HL-60 (cell line): ENCODE data around the gene PELI1.

Experiments used
- DNase-seq, 2 experiments: peaks; one replicate each; pipeline ENCODE4 v3.0.0-alpha.2; 2010 to 2020; ENCODE audit warnings: low read depth in 1 of 2, low spot score in 1 of 2
- H3K27ac ChIP-seq: fragments of 250-450 bp; sonication (Bioruptor Pico); replicated peaks from 2 replicates; pipeline ENCODE4 v1.5.1; 2020; ENCODE audit warnings: mild to moderate bottlenecking, moderate library complexity
- H3K27me3 ChIP-seq: fragments of 250-450 bp; sonication (Bioruptor Pico); 2 replicates; pipeline ENCODE4 v1.5.1; 2021; ENCODE audit warnings: mild to moderate bottlenecking, moderate library complexity; ENCODE audit not compliant: insufficient read depth, poor library complexity, severe bottlenecking
- H3K4me3 ChIP-seq: replicated peaks from 2 replicates; pipeline ENCODE4 v1.5.1; 2011; ENCODE audit warnings: mild to moderate bottlenecking, control low read depth, low read length; ENCODE audit not compliant: insufficient read depth
- CTCF ChIP-seq: IDR thresholded peaks from one replicate; pipeline ENCODE4 v1.5.1; 2011; ENCODE audit warnings: low read length, control low read depth, inconsistent platforms; ENCODE audit not compliant: insufficient read depth
- GABPA ChIP-seq: IDR thresholded peaks from 2 replicates; pipeline ENCODE4 v1.6.1; 2012; ENCODE audit warnings: low read depth
- POLR2AphosphoS5 ChIP-seq: IDR thresholded peaks from 2 replicates; pipeline ENCODE4 v1.6.1; 2012; ENCODE audit warnings: low read depth
- REST ChIP-seq: IDR thresholded peaks from 2 replicates; pipeline ENCODE4 v1.6.1; 2012; ENCODE audit warnings: low read depth; ENCODE audit not compliant: insufficient replicate concordance
- SPI1 ChIP-seq: IDR thresholded peaks from 2 replicates; pipeline ENCODE4 v1.6.1; 2012; ENCODE audit warnings: low read depth, mild to moderate bottlenecking, borderline replicate concordance

Gene PELI1

GRCh38 chr2:64153811-64154210, 9.6 kb upstream of the PELI1 start:
- Histone ChIP-seq H3K4me3 (no peak overlapping the region), H3K27ac (no peak overlapping the region), H3K27me3 (no peaks in the 10 kb centered on the region)
- TF ChIP-seq CTCF (no peak), POLR2AphosphoS5 (no peak), GABPA (no peak), REST (no peak), SPI1 (no peak)
- DNase-seq, result no peak

GRCh38 chr2:64151476-64151875, 7.3 kb upstream of the PELI1 start:
- TF ChIP-seq POLR2AphosphoS5, result no peak
- TF ChIP-seq GABPA, result no peak
- TF ChIP-seq SPI1, result no peak
- TF ChIP-seq CTCF, result no peak
- TF ChIP-seq REST, result no peak
- Histone ChIP-seq H3K27ac (no peak overlapping the region), H3K27me3 (no peaks in the 10 kb centered on the region), H3K4me3 (no peak overlapping the region)
- no peak for DNase-seq

GRCh38 chr2:64145714-64146113, 1.5 kb upstream of the PELI1 start:
- Histone ChIP-seq H3K27ac (no peak overlapping the region), H3K4me3 (no peak overlapping the region), H3K27me3 (no peaks in the 10 kb centered on the region)
- DNase-seq, result no peak
- TF ChIP-seq REST, result no peak
- no peak for TF ChIP-seq SPI1
- no peak for TF ChIP-seq POLR2AphosphoS5
- TF ChIP-seq GABPA, result no peak
- TF ChIP-seq CTCF, result no peak
